Activated CD8-positive, alpha-beta T cell treated with anti-CD3 and anti-CD28 coated beads, Interleukin-2, amount 10 ng/mL, durations not matched to agents 7 days and 5 days (primary cell): ENCODE data around the gene ADAMTS20. TPM values are rescaled to one million over a fixed set of nuclear protein-coding genes. Genes with fewer than 3 reads are reported as not detected.

Experiments
- ATAC-seq: fragments of 150-1000 bp; cut with Tn5 transposase; one replicate; pipeline ENCODE4 v1.10.0; 2021; ENCODE audit warnings: moderate library complexity
- CTCF ChIA-PET: fragments of 350-600 bp; sonication (Branson Sonifier 250); formaldehyde crosslinking; loops from one replicate; lab custom pipeline; 2021; ENCODE audit warnings: antibody characterized with exemption; lab: Charles Lee
- POLR2A ChIA-PET: fragments of 350-600 bp; sonication (Branson Sonifier 250); formaldehyde crosslinking; loops from one replicate; lab custom pipeline; 2021; ENCODE audit warnings: antibody characterized with exemption; lab: Charles Lee
- DNase-seq: peaks from one replicate; pipeline ENCODE4 v3.0.0-alpha.2; 2020
- H3K27ac Mint-ChIP-seq: one replicate; pipeline ENCODE4 v1.8.0; 2021; ENCODE audit warnings: mild to moderate bottlenecking, mixed read lengths
- H3K27me3 Mint-ChIP-seq: one replicate; pipeline ENCODE4 v1.8.0; 2021; ENCODE audit warnings: low read depth, mixed read lengths
- H3K36me3 Mint-ChIP-seq: one replicate; pipeline ENCODE4 v1.8.0; 2021; ENCODE audit warnings: low read depth, mixed read lengths
- H3K4me1 Mint-ChIP-seq: one replicate; pipeline ENCODE4 v1.8.0; 2021; ENCODE audit warnings: low read depth, mixed read lengths
- H3K4me3 Mint-ChIP-seq: one replicate; pipeline ENCODE4 v1.8.0; 2021; ENCODE audit warnings: mild to moderate bottlenecking, mixed read lengths
- H3K9me3 Mint-ChIP-seq: one replicate; pipeline ENCODE4 v1.8.0; 2022; ENCODE audit warnings: mixed read lengths; ENCODE audit not compliant: insufficient read depth
- total RNA-seq, 2 experiments: library from RNA; stranded (reverse); gene quantifications; one replicate each; pipeline ENCODE4 v1.2.3, GENCODE V29; 2021

Gene ADAMTS20
- total RNA-seq, 2 experiments from 2014 or later = not detected

- no peaks in the 10 kb centered on the region for H3K36me3 Mint-ChIP-seq
- H3K9me3 Mint-ChIP-seq = no peaks in the 10 kb centered on the region
- H3K27ac Mint-ChIP-seq = no peak overlapping the region
- no peaks in the 10 kb centered on the region for H3K27me3 Mint-ChIP-seq
- ATAC-seq (no peak), DNase-seq (no peak)
- H3K4me3 Mint-ChIP-seq = no peak overlapping the region
- CTCF ChIA-PET = no interaction called here
- no peaks in the 10 kb centered on the region for H3K4me1 Mint-ChIP-seq
- POLR2A ChIA-PET = no interaction called here
Measured at GRCh38 chr12:43462741-43463140, 89.3 kb downstream of the ADAMTS20 start.

DNA sequence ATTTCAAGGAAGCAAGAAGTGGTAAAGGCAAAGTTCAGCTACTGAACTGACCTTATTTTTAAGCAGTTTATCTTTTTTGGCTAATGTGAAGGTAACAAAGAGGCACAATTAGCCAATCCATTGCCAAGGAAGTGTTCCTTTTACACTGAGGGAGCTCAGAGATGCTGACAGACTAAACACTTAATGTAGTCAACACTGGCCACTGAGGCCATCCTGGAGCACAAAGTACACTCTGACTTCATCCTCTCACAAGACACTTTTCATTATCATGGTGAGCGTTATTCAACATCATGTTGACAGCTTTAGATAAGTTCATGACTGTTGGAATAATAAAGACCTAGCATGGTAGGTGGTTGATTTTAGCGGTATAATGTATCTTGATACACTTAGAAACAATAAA, 89.9 kb downstream of the ADAMTS20 start:
- H3K27ac Mint-ChIP-seq = no peak overlapping the region
- no peaks in the 10 kb centered on the region for H3K27me3 Mint-ChIP-seq
- ATAC-seq = no peak
- no peak for DNase-seq
- no peak overlapping the region for H3K4me3 Mint-ChIP-seq
- H3K36me3 Mint-ChIP-seq = no peaks in the 10 kb centered on the region
- H3K4me1 Mint-ChIP-seq = no peaks in the 10 kb centered on the region
- POLR2A ChIA-PET = no interaction called here
- peaks cover 4% of the 10 kb centered on the region for H3K9me3 Mint-ChIP-seq
- CTCF ChIA-PET = no interaction called here

DNA sequence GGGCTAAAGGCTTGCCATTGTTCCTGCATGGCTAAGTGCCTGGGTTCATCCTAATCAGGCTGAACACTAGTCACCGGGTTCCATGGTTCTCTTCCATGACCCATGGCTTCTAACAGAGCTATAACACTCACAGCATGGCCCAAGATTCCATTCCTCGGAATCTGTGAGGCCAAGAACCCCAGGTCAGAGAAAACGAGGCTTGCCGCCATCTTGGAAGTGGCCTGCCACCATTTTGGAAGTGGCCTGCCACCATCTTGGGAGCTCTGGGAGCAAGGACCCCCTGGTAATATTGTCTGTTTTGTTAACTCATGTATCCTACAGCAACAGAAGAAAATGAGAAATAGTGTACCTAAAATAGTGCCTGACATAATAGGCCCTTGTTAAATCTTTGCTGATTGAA, 92.7 kb downstream of the ADAMTS20 start:
- POLR2A ChIA-PET = no interaction called here
- no peak for DNase-seq
- H3K4me3 Mint-ChIP-seq = no peak overlapping the region
- no peak for ATAC-seq
- no peak overlapping the region for H3K27ac Mint-ChIP-seq
- H3K36me3 Mint-ChIP-seq = no peaks in the 10 kb centered on the region
- H3K9me3 Mint-ChIP-seq = peaks cover 6% of the 10 kb centered on the region
- H3K27me3 Mint-ChIP-seq = no peaks in the 10 kb centered on the region
- CTCF ChIA-PET = no interaction called here
- no peaks in the 10 kb centered on the region for H3K4me1 Mint-ChIP-seq

DNA sequence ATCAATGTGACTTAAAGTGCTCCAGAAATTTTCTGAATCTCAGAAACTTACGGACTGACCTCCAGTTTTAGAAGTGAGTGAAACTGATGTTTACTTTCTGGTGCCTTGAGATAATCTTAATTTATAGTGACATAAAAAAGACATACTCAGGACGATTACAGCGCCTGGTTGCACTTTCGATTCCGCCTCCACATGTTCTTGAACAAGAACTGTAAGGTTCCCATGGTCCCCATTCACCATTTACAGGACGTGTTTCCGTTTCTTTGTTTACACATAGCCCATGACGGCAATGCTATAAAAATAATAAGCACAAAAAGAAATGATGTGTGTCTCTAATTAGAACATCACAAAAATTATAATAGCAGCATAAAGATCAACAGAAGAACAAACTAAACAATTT, 98.2 kb downstream of the ADAMTS20 start:
- H3K27me3 Mint-ChIP-seq = no peaks in the 10 kb centered on the region
- CTCF ChIA-PET = no interaction called here
- ATAC-seq = no peak
- no peaks in the 10 kb centered on the region for H3K36me3 Mint-ChIP-seq
- no peaks in the 10 kb centered on the region for H3K4me1 Mint-ChIP-seq
- POLR2A ChIA-PET = no interaction called here
- DNase-seq = no peak
- H3K27ac Mint-ChIP-seq = no peak overlapping the region
- H3K9me3 Mint-ChIP-seq = peaks cover 6% of the 10 kb centered on the region
- no peak overlapping the region for H3K4me3 Mint-ChIP-seq

GRCh38 chr12:43444940-43445564, 107.0 kb downstream of the ADAMTS20 start:
- no peaks in the 10 kb centered on the region for H3K27me3 Mint-ChIP-seq
- no peak overlapping the region for H3K4me3 Mint-ChIP-seq
- ChIA-PET POLR2A (no interaction called here), CTCF (interaction anchor here (0.5 to 2.0 kb wide), 7 partner anchors 20 to 438 kb away, joined by 3 to 17 read pairs (median 3); no protein-coding TSS in a partner anchor)
- ATAC-seq = no peak
- no peak overlapping the region for H3K27ac Mint-ChIP-seq
- no peaks in the 10 kb centered on the region for H3K36me3 Mint-ChIP-seq
- no peaks in the 10 kb centered on the region for H3K9me3 Mint-ChIP-seq
- no peaks in the 10 kb centered on the region for H3K4me1 Mint-ChIP-seq
- DNase-seq = peak; percentile 62

GRCh38 chr12:43436597-43436996, 115.4 kb downstream of the ADAMTS20 start:
- POLR2A ChIA-PET = interaction anchor here (0.6 kb wide), 1 partner anchor 597 kb away, joined by 3 read pairs; no protein-coding TSS in a partner anchor
- ATAC-seq (no peak), DNase-seq (no peak)
- H3K27ac Mint-ChIP-seq = no peak overlapping the region
- H3K9me3 Mint-ChIP-seq = no peaks in the 10 kb centered on the region
- H3K36me3 Mint-ChIP-seq = no peaks in the 10 kb centered on the region
- no peaks in the 10 kb centered on the region for H3K27me3 Mint-ChIP-seq
- H3K4me3 Mint-ChIP-seq = no peak overlapping the region
- no peaks in the 10 kb centered on the region for H3K4me1 Mint-ChIP-seq
- CTCF ChIA-PET = no interaction called here

- no peaks in the 10 kb centered on the region for H3K36me3 Mint-ChIP-seq
- CTCF ChIA-PET = interaction anchor here (0.9 kb wide), 1 partner anchor 24 kb away, joined by 3 read pairs; no protein-coding TSS in a partner anchor
- ATAC-seq (no peak), DNase-seq (no peak)
- H3K4me3 Mint-ChIP-seq = no peak overlapping the region
- no peaks in the 10 kb centered on the region for H3K4me1 Mint-ChIP-seq
- POLR2A ChIA-PET = no interaction called here
- H3K27ac Mint-ChIP-seq = no peak overlapping the region
- no peaks in the 10 kb centered on the region for H3K27me3 Mint-ChIP-seq
- H3K9me3 Mint-ChIP-seq = no peaks in the 10 kb centered on the region
Measured at GRCh38 chr12:43434614-43435013, 117.4 kb downstream of the ADAMTS20 start.

DNA sequence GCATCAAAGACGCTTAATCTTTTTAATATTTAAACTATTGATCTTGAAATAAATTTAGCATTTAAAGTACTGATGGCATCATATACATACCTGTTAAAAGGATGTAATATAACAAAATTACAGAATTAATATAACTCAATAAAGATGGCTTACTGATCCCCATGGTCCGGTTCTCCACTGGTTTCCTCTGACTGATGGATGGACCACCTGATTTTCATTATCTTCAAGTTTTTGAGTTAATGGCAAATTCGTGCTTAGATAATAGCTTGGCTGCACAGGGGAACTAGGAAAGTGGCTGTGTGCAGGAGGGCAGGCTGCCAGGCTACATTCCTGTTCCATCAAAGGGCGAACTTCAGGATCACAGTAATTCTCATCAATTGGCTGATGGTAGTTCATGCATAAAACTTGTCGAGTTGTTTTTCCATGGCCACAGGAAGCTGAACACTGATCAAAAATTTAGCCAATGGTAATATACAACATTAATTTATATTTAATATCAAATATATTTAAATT, 123.9 kb downstream of the ADAMTS20 start:
- H3K9me3 Mint-ChIP-seq = no peaks in the 10 kb centered on the region
- no peaks in the 10 kb centered on the region for H3K27me3 Mint-ChIP-seq
- DNase-seq (no peak), ATAC-seq (no peak)
- H3K27ac Mint-ChIP-seq = no peak overlapping the region
- ChIA-PET CTCF (no interaction called here), POLR2A (interaction anchor here (0.6 kb wide), 1 partner anchor 148 kb away, joined by 3 read pairs; no protein-coding TSS in a partner anchor)
- H3K4me3 Mint-ChIP-seq = no peak overlapping the region
- no peaks in the 10 kb centered on the region for H3K4me1 Mint-ChIP-seq
- H3K36me3 Mint-ChIP-seq = no peaks in the 10 kb centered on the region

- CTCF ChIA-PET = no interaction called here
Measured at GRCh38 chr12:43425361-43425760, 126.6 kb downstream of the ADAMTS20 start.

GRCh38 chr12:43416981-43417380, 135.0 kb downstream of the ADAMTS20 start:
- DNase-seq (no peak), ATAC-seq (no peak)
- H3K9me3 Mint-ChIP-seq = no peaks in the 10 kb centered on the region
- H3K27me3 Mint-ChIP-seq = no peaks in the 10 kb centered on the region
- no peaks in the 10 kb centered on the region for H3K36me3 Mint-ChIP-seq
- ChIA-PET CTCF (no interaction called here), POLR2A (no interaction called here)
- H3K4me1 Mint-ChIP-seq = no peaks in the 10 kb centered on the region
- H3K27ac Mint-ChIP-seq = no peak overlapping the region
- H3K4me3 Mint-ChIP-seq = no peak overlapping the region

More at GRCh38 chr12:43425361-43425760, 126.6 kb downstream of the ADAMTS20 start:
- Mint-ChIP-seq H3K27me3 (no peaks in the 10 kb centered on the region), H3K4me3 (no peak overlapping the region), H3K9me3 (no peaks in the 10 kb centered on the region), H3K36me3 (no peaks in the 10 kb centered on the region), H3K27ac (no peak overlapping the region), H3K4me1 (no peaks in the 10 kb centered on the region)
- POLR2A ChIA-PET = no interaction called here
- ATAC-seq (no peak), DNase-seq (no peak)

- H3K9me3 Mint-ChIP-seq = no peaks in the 10 kb centered on the region
- ATAC-seq (no peak), DNase-seq (no peak)
- H3K36me3 Mint-ChIP-seq = no peaks in the 10 kb centered on the region
- no peak overlapping the region for H3K4me3 Mint-ChIP-seq
- ChIA-PET CTCF (no interaction called here), POLR2A (no interaction called here)
- H3K4me1 Mint-ChIP-seq = no peaks in the 10 kb centered on the region
- no peak overlapping the region for H3K27ac Mint-ChIP-seq
- no peaks in the 10 kb centered on the region for H3K27me3 Mint-ChIP-seq
Measured at GRCh38 chr12:43407816-43408645, 144.0 kb downstream of the ADAMTS20 start.

DNA sequence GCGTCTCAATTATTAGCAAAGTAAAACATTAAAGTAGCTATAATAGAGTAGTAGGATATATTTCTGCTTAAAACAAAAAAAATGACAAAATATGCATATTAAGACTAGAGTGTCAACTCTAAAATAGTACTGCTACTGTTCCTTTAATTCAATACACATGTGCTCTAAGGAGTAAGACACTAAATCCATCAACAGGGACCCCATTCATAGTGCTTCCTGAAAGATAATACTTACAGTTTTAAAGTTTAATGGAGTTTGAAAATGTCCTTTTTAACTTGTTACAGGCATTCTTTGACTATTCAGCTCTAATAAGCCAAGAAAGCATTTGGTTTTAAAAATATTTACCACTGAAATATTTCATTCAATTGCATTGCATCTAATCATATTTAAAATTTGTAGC, 145.2 kb downstream of the ADAMTS20 start:
- Mint-ChIP-seq H3K36me3 (no peaks in the 10 kb centered on the region), H3K27ac (no peak overlapping the region), H3K4me3 (no peak overlapping the region), H3K9me3 (no peaks in the 10 kb centered on the region), H3K27me3 (no peaks in the 10 kb centered on the region), H3K4me1 (no peaks in the 10 kb centered on the region)
- CTCF ChIA-PET = no interaction called here
- DNase-seq = no peak
- ATAC-seq = no peak
- POLR2A ChIA-PET = no interaction called here
